Brain microvascular endothelial cell (primary cell): ENCODE results near the gene FRAT2.

Experiments
- DNase-seq: peaks from one replicate; pipeline ENCODE4 v3.0.0-alpha.2; 2020
- H3K27ac ChIP-seq: fragments of 250-450 bp; sonication (Bioruptor Pico); 2 replicates; pipeline ENCODE4 v1.5.1; 2020; ENCODE audit warnings: mild to moderate bottlenecking, moderate library complexity
- H3K27me3 ChIP-seq: fragments of 250-450 bp; sonication (Bioruptor Pico); replicated peaks from 2 replicates; pipeline ENCODE4 v1.5.1; 2020; ENCODE audit warnings: mild to moderate bottlenecking
- H3K36me3 ChIP-seq: fragments of 250-450 bp; sonication (Bioruptor Pico); replicated peaks from 2 replicates; pipeline ENCODE4 v1.5.1; 2020; ENCODE audit warnings: mild to moderate bottlenecking
- H3K4me3 ChIP-seq: 2 replicates; pipeline ENCODE4 v1.5.1; 2011; ENCODE audit warnings: low read depth, mild to moderate bottlenecking, control low read depth, low read length, moderate library complexity
- in situ Hi-C: cut with HindIII; loops from 2 replicates; pipeline ENCODE4 v1.10.0; 2017; ENCODE audit warnings: low sequenced_read_pairs, low pct_ligation_motif_present
- TF ChIP-seq, protein P1 (sequence below): IDR thresholded peaks from 2 replicates; pipeline ENCODE4 v1.5.1; 2011; ENCODE audit warnings: low read depth, mild to moderate bottlenecking, moderate library complexity, low read length, control low read depth, inconsistent platforms; ENCODE audit errors: missing control alignments

Gene FRAT2

DNA sequence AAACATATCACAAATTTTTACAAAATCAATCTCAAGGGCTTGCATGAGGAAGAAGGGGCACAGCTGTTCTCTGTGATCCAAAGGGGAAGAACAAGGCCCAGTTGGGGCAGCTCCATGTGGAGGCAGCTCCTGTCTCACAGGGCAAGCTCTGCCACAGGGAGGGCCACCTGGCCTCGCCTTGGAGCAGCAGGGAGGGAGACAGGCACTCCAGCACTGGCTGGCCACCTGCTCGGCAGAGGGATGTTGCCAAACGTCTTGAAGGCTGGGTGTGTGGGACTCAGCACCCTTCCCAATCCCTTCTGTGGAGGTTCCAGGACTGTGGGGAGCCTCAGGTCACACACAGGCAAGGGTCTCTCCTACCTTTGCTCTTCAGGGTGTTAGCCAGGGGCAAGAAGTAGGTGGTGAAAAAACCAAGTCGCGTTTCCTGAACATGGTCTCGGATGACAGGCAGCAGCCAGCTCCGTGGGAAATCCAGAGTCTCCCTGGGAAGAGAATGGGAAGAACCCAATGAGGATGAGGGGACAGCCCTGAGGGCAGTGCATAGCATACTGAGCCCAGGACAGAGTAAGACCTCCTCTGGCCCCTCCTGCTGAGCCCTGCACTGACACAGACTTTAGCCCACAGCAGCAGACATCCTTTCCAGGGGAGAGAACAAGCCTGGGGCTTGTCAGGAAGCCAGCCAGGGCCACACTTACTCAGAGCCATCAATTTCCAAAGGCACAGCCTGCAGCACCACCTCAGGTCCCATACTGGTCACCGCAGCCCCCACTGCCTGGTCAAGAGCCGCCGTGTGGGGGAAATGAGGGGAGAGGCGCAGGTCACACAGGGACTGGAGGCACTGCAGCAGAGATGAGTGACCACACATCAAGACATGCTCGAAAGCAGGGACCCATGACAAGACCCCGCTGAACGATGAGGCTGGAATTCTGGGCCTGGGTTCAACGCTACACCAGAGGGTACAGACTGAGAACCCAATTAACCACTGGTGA, 44.7 kb upstream of the FRAT2 start:
- Histone ChIP-seq H3K36me3 (peaks cover 28% of the 10 kb centered on the region), H3K27me3 (no peaks in the 10 kb centered on the region), H3K27ac (no peak overlapping the region), H3K4me3 (no peak overlapping the region)
- in situ Hi-C loops = no loop called here
- no peak for DNase-seq
- TF ChIP-seq, protein P1, sequence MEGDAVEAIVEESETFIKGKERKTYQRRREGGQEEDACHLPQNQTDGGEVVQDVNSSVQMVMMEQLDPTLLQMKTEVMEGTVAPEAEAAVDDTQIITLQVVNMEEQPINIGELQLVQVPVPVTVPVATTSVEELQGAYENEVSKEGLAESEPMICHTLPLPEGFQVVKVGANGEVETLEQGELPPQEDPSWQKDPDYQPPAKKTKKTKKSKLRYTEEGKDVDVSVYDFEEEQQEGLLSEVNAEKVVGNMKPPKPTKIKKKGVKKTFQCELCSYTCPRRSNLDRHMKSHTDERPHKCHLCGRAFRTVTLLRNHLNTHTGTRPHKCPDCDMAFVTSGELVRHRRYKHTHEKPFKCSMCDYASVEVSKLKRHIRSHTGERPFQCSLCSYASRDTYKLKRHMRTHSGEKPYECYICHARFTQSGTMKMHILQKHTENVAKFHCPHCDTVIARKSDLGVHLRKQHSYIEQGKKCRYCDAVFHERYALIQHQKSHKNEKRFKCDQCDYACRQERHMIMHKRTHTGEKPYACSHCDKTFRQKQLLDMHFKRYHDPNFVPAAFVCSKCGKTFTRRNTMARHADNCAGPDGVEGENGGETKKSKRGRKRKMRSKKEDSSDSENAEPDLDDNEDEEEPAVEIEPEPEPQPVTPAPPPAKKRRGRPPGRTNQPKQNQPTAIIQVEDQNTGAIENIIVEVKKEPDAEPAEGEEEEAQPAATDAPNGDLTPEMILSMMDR = no peak

DNA sequence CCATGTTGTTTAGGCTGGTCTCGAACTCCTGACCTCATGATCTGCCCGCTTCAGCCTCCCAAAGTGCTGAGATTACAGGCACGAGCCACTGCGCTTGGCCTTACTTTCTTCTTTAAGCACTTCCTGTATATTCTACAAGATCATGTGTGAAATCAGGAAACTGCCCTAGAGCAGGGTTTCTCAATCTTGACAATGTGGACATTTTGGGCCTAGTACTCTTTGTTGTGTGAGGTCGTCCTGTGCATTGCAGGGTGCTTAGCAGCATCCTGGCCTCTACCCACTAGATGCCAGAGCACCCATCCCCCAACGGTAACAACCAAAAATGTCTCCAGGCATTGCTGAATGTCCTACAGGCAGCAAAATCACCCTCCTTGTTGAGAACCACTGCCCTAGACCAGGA, 41.9 kb upstream of the FRAT2 start:
- Histone ChIP-seq H3K27me3 (no peaks in the 10 kb centered on the region), H3K4me3 (no peak overlapping the region), H3K36me3 (peaks cover 47% of the 10 kb centered on the region), H3K27ac (no peak overlapping the region)
- no peak for DNase-seq
- in situ Hi-C loops = no loop called here
- TF ChIP-seq, protein P1 = no peak

DNA sequence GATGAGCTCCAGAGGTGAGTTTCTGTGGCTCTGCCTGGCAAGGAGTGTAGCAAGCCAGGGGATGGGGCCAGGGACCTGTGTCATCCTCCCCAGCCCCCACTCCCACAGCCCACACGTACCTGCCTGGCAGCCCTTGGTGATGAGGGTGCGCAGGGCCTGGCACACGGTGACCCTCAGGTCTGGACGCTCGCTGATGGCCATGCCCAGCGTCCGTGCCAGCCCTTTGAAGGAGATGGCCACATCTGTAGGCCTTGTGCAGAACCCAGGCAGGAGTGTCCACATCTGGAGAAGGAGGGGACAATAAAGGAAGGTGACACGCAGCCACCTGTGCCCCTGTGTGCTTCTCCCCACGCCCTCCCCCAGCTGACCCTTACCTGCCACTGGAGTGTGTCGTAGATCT, 38.9 kb upstream of the FRAT2 start:
- TF ChIP-seq, protein P1 = no peak
- H3K27me3 ChIP-seq = no peaks in the 10 kb centered on the region
- no peak overlapping the region for H3K27ac ChIP-seq
- H3K36me3 ChIP-seq = peaks cover 59% of the 10 kb centered on the region
- no peak overlapping the region for H3K4me3 ChIP-seq
- DNase-seq = no peak
- in situ Hi-C loops = no loop called here

DNA sequence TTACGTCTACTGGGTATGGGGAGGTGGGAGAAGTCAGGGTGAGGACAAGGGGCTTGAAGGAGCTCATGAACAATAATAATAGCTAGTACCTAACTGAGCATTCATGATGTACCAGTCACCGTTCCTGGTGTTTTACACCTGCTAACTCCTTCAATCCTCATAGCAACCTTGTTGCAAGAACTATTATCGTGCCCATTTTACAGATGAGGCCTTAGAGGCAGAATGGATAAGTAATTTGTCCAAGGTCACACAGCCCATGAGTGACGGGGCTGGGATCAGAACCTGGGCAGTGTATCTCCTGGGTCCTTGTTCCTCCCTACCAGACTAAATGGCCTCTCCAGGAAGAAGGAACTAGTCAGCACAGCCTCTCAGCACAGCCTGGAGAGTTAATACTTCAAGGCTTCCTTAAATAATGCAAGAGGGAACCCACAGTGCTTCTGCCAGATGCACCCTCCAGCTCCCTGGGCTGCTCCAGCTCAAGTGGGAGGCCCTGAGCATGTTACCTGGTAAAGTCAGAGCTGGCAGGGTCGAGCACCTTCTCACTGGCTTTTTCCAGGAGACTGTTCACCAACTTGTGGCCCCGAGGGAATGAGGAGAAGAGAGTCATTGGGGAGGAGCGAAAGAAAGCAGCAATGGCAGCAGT, 37.8 kb upstream of the FRAT2 start:
- Histone ChIP-seq H3K27ac (no peak overlapping the region), H3K4me3 (no peak overlapping the region)
- in situ Hi-C loops = no loop called here

DNA sequence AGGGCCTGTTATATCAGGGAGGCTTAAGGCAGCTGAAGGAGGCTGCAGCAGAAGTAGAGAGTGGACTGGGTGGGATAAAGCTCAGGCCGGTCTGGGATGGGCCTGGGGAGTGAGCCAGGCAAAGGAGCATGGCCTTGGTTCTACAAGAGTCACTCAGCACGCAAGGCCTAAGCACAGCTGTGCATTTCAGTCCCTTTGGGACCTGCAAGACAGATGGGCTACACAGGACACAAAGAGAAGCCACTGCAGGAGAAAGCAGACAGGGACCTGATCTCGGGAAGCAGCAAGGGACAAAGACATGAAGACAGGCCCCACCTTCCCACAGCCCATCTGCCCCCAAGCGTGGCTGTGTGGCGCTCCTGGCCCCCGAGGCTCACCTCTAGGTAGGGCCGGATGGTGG, 37.2 kb upstream of the FRAT2 start:
- H3K36me3 ChIP-seq = peaks cover 61% of the 10 kb centered on the region
- DNase-seq = no peak
- no peak overlapping the region for H3K27ac ChIP-seq

More for the DNA sequence above, 37.8 kb upstream of the FRAT2 start:
- TF ChIP-seq, protein P1 = no peak
- Histone ChIP-seq H3K27me3 (no peaks in the 10 kb centered on the region), H3K36me3 (peaks cover 59% of the 10 kb centered on the region)
- DNase-seq = no peak

More for the DNA sequence above, 37.2 kb upstream of the FRAT2 start:
- TF ChIP-seq, protein P1 = no peak
- in situ Hi-C loops = no loop called here
- Histone ChIP-seq H3K27me3 (no peaks in the 10 kb centered on the region), H3K4me3 (no peak overlapping the region)
